GM18498 (cell line): ENCODE measurements around the gene TNNI2.

Source experiments
- ATAC-seq: cut with Tn5 transposase; IDR thresholded peaks from one replicate; pipeline ENCODE4 v1.9.1; 2021; ENCODE audit warnings: mild to moderate bottlenecking, moderate library complexity; ENCODE audit not compliant: unreplicated experiment

TNNI2 gene

DNA sequence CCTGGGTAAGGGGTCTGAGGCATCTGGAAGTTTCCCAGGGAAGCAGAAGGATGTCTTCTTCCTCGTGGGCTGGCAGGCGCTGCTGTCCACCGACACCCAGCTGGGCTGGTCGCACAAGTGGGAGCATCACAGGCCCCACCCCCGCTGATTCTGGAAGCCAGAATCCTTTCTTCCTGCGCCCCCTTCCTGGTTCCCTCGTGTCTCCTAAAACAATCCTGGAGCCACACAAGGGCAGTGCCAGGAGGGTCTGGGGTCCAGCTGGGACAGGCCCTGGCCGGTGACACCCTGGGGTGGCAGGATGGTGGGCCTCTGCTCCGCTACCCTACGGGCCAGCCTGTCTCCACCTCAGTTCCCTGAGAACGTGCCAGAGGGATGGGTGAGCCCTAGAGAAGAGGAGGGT is 18.3 kb downstream of the TNNI2 start:
- ATAC-seq: no peak

DNA sequence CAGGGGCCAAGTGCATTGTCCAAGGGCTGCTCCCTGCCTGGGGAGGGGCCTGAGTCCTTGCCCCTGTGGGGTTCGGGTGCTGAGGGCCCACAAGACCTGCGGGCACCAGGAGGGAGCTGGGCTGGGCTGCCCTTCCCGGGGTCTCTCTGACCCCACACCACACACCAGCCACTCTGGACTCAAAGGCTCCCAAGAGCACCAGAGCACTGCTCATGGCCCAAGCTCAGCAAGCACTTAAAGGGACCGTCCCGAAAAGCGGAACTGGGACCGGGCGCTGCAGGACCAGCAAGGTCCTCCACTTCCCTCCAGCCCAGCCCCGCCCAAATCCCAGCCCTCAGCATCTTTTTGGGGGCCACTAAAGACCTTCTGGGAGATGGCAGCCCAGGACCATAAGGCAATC is 19.4 kb downstream of the TNNI2 start:
- ATAC-seq: no peak

DNA sequence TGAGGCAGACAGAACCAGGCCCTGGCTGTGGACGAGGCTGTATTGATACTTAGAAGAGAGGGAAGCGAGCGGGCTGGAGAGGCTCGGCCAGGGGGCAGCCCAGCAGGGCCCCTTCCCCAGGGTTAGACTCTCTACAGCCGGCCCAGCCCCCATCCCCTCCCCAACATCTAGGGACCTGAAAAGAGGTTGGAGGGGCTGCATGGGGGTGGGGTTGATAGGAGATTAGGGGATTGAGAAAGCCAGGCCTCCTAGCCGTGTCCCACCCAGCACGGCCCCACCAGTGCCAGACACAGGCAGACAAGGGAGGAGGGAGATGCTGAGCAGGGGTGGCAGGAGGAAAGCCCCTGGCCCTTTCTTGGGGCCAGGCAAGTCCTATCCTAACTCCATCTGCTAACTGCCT is 19.8 kb downstream of the TNNI2 start:
- ATAC-seq: no peak

DNA sequence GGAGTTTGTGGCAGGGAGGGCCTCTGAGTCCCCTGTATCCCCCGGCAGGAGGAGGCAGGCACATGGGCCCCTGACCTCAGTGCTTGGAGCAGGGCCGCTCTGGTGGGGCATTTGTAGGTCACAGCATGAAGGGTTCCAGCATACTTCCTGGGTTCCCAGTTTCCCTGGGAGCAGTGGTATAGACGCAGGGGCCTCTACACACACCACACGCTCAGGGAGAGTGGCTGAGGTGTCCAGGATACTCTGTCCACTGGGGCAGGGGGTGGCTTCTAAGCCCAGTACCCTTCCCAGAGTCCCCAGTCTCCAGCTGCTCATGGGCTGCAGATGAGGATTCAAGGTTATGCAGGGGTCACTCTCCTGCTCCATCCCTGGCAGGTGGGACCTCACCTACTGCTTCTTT is 20.2 kb downstream of the TNNI2 start:
- ATAC-seq: no peak

DNA sequence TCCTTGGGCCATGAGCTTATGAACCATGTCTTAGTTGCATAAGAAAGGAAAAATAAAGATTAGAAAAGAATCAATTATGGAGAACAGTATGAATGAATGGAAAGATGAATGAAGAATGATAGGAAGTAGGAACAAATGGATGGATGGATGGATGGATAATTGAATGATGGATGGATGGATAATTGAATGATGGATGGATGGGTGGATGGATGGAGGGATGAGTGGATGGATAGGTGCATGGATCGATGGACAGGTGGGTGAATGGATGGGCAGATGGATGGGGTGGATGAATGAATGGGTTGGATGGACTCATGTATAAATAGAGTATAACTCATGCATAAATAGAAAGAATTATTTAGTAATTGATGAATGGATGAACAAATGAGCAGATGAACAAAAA is 21.3 kb downstream of the TNNI2 start:
- no peak for ATAC-seq

DNA sequence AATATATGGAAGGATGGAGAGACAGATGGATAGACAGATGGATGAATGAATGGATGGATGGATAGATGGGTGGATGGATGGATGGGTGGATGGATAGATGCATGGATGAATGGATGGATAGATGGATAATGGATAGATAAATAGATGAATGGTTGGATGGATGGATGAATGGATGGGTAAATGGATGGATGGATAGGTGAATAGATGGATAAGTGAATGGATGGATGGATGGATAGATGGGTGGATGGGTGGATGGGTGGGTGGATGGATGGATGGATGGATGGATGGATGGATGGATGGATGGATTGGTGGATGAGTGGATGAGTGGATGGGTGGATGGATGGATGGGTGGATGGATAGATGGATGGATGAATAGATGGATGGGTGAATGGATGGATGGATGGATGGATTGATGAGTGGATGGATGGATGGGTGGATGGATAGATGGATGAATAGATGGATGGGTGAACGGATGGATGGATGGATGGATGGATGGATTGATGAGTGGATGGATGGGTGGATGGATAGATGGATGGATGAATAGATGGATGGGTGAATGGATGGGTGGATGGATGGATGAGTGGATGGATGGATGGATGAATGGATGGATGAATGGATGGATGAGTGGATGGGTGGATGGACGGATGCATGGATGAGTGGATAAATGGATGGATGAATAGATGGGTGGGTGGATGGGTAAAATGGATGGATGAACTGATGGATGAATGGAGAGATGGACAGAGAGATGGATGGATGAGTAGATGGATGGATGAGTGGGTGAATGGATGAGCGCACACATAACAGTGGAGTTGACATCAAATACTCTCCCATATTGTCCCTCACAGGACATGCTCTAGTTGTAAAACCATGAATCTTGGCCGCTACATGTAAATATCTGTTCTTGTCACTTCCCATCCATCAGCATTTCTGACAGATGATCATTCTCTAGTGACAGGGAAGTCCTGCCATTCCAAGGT is 22.9 kb downstream of the TNNI2 start:
- ATAC-seq: no peak

DNA sequence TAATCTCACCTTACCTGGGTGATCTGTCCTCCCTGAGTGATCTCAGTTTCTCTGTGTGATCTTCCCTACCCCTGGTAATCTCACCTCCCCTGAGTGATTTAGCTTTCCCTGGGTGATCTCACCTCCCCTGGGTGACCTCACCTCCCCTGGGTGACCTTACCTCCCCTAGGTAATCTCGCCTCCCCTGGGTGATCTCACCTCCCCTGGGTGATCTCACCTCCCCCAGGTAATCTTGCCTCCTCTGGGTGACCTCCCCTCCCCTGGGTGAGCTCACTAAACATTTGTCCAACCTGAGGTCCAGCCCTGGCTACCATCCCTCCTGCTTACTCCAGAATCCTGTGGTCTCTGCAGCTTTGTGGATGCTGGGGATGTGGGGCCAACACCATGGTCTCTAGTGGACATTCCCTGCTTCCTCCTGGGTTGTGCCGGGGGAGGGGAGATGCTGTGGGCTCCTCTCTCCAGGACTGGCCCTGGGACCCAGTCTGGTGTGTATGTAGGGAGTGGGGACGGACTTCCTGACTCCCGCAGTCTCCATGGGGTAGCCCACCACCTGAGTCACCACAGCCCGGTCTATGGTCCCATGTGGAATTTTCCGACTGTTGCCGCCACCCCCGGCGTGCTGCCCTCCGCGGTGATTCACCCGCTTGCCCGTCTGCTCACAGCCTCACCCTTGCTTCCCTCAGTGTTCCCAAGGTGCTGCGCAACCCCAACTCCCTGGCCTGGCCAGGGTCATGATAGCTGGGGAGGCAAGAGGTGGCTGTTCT is 24.0 kb downstream of the TNNI2 start:
- no peak for ATAC-seq

DNA sequence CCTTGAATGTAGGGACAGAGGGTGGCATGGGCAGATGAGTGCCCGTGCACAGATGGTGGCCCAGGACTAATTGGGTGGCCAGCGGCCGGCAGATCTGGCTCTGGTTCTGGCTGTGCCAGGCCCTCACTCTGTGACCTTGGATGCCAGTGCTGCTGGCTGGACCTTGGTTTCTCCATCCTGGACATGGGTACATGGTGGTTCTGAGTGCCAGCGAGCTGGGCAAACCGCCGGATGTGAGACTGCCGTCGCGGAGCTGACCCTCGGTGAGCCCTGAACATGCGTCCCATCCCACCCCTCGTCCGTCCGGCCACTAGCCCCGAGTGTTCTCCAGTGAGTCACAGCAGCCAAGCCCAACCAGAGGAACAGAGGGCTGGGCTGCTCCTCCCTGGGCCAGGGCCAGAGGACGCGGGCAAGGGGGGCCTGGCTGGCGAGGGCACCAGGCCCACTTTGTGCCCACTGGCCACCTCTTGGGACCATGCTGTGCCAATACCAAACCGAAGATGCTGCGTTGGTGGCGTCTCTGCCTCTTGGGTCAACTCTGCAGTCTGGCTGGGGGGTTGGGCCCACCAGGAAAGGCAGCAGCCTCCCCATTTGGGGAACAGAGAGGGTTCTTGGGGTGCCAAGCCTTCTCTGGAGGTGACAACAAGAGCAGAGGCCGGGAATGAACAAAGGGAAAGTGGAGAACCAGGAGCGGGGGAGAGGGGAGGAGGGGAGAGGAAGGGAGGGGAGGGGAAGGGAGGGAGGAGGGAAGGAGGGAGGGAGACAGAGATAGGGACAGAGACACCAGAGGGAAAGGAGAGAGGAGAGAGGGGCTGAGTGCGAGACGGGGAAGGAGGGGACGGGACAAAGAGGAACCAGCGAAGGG is 24.8 kb downstream of the TNNI2 start:
- no peak for ATAC-seq

DNA sequence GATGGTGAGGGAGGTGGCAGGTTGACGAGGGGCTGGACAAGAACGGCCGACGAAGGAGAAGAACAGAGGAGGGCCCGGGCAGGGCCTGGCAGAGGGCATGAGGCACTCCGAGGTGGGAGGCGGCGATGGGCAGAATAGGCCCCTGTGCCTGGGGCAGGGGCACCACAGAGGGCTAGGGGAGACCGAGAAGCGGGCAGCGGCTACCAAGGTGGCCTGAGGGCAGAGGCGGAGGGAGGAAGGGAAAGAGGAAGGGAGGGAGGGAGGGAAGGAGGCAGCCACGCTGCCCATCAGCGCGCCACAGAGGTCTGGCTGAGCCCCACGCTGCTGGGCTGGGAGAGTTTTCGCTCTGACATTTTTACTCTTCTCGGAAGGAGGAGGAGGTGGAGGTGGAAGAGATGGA is 25.4 kb downstream of the TNNI2 start:
- ATAC-seq: no peak

DNA sequence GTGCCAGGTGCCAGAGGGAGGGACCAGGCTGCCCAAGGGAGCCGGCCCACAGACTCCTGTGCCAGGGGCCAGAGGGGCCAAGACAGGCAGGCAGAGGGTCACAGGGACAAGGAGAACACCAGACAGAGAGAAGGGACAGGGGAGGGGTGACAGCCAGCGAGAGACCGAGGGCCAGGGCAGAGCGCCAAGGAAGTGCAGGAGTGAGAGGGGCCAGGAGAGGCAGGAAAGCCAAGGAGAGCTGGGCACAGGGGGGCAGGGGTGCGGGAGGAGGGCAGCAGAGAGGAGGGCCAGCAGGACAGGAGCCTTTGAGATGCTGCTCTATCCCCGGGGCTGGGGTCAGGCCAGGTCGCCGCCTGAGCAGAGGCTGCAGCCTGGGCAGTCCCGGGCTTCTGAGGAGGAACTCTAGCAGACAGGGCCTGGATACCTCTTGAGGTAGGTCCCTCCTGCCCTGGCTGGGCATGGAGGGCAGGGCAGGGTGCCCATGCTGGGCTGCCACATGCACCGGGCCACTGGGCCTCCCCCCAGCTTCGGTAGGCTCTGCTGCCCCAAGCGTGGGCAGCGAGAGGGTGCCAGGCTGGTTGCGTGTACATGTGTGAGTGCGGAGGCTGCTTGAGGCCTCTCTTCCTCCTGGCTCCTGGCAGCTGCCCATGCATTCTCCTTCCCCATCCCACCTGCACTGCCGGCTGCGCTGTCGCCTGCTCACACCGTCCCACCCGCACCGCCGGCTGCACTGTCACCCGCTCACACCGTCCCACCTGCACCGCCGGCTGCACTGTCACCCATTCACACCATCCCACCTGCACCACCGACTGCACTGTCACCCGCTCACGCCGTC is 26.3 kb downstream of the TNNI2 start:
- ATAC-seq: no peak

DNA sequence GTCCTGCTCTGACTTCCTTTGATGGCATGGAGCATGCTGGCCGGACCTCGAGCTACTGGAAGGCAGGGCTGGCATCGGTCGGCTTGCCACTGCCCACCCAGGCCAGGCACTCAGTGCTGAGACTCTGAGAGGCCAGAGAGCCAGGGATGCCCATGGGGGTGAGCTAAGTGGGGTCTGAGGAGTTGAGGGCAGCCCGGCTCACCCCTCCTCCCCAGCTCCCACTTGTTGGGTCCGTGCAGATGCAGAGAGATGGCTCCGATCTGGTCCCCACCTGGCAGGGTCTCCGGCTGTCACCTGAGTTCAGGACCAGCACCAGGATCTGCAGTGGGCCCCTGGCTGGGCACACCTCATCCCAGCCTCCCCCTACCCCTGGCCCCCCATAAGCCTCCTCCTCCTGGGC is 27.4 kb downstream of the TNNI2 start:
- ATAC-seq: no peak

DNA sequence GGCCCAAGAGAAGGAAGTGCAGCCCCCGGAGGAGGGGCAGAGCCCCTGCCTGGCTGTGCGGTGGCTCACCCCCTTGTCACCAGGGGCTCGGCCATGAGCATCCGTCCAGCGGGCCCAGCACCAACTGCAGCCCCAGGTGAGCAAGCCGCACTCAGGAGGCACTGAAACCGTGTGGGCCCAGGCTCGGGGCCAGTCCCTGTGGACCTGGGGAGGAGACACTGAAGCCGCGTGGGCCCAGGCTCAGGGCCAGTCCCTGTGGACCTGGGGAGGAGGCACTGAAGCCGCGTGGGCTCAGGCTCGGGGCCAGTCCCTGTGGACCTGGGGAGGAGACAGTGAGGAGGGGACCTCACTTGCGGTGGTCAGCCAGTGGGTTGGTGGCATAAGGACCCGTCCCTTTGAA is 28.0 kb downstream of the TNNI2 start:
- ATAC-seq: no peak

DNA sequence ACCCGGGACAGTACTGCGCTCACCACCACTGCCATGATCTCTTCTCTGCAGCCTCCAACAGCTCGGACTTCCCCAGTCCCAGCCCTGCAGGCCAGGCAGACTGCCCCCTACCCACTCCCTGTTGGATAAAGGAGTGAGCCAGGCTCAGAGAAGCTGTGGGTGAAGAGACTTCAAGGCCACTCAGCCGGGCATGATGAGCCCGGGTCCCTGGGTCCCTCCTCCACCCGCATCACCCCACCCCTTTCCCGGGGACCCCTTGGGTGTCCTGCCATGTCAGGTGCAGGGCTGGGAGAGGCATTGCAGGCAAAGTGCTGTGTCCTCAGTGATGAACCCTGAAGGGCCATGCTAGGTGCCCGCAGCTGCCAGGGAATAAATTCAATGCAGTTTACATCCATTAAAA is 28.6 kb downstream of the TNNI2 start:
- ATAC-seq: no peak

DNA sequence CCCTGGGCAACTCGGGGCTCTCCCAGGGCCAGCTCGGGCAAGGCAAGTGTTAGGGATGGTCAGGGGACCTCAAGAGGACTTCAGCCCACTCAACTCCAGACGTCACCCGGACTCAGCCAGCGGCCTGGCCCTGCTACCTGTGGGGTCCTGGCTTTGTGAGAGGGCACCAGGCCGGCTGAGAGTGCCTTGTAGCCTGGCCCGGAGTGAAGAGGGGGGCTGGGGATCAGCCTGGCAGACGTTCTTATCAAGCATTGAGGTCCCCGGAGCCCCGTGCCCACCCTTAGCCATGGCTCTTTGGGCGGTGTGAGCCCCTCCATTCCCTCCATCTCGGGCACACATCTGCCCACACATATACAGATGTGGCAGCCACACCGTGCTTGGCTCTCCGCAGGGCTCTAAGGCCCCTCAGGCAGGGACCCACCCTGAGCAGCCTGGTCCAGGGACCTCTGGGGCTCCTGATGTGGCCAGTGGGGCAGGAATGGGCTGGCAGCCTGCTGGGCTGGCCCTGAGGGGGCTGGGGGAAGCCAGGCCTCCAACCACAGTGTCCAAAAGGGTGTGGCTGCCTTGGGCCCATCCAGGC is 29.4 kb downstream of the TNNI2 start:
- no peak for ATAC-seq

DNA sequence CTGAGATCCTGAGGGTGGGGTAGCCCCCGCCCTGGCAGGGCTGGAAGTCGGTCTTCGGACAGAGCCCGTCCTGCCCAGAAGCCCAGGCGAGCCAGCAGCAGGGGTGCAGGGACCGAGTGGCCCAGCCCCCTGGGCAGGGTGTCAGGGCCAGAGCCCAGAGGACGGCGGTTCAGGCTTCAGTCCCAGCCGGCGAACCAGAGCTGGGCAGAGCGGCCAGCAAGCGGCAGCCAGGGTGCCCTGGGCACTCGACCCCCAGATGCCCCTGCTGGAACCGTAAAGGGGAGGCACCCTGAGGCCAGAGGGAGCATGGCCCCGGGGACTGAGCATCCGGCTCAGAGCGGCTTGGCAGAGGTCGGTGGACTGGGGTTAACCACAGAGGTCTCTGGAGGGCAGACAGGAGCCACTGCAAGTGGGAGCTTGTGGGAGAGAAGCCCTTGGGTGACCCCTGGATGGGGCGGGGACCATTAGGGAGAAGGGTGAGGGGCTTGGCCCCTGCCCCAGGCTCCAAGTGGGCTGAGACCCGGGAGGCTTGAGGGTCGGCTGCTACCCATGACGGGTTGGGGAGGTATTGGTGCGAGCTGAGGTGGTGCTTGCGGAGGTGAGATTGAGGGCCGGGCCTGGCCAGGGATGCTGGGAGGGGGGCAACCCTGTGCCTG is 30.0 kb downstream of the TNNI2 start:
- ATAC-seq: no peak

DNA sequence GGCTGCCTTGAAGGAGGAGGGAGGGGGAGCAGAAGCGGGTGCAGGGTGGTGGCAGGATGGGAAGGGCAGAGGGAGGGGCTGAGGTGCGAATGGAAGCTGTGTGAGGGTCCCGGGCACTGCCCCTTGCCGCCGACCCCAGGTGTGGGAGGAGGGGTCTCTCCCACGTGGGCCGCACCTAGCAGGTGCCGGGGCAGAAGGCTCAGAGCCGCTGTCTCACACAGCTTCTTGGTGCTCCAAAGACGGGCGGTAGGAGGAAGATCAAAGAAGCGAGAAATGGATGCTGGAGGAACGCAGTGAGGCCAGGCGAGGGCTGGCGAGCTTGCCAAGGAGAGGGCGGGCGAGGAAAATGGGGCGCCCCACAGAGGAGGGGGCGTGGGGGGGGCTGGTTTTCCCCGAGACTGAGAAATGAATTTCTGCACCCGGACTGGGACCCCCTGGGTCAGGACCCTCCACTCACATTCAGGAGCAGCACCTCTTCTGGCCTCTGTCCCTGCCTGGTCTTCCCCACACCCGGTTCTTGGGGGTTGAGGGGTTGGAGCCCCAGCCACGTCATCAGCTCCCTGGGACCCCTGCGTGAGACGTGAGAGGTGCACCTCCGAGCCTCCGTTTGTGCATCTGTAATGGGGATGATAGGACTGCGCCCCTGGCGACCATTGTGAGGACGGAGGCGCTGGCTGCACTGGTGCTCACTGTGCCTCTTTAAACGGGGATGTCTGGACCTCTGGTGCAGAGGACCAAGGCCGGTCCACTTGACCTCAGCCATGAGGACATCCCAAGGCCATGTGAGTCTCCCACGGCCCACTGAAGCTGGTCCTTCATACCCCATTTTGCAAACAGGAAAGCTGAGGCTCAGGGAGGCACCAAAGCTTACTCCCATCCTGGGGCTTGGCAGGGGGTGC is 30.9 kb downstream of the TNNI2 start:
- no peak for ATAC-seq

DNA sequence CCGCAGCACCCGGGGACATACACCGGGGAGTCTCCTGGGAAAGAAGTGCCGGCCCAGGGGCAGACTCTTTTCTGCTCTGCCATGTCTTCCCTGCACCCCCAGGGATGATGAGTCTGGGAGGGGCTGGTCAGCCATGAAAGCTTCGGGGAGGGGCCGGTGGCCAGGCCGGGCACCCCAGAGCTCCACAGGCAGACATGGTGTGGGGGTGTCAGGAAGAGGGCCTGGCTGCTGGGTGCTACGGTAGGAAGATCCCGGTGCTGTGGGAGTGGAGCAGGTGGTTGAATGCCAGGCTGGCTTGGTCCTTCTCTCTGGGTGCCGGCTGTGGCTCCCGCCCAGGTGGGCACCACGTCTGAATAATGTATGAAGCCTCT is 31.5 kb downstream of the TNNI2 start:
- ATAC-seq: no peak

DNA sequence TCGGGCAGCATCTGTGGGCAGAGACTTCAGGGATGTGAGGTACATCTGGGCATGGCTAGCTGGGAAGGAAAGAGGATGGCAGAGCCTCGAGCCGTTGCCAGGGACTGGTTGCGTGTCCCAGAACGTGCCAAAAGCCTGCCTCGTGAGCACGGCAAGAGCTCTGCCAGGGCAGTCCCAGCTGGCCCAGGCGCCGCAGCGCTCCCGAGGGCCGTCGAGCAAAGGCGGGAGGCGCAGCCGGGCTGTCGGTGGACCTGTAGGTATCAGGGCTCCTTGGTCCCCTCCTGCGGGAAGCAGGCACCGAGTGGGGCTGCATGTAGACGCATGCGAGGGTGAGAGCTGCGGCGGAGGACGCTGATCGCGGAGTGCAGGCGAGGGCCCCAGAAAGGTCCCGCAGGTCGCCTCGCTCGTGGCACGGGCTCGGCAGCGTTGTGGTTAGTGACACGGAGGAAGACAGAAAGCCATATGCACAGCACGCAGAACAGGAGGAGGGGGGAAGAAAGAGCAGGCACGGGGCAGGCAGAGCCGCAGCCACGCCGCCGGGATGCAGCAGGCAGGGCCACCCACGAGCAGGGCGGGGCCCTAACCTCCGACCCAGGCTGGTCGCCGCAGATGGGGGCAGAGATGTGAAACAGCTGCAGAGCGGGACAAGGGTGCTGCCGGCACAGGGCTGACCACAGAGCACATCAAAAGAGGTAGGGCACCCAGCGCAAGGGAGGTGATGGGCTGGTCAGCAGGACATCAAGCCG is 32.1 kb downstream of the TNNI2 start:
- ATAC-seq: no peak
